Suprapubic skin (tissue), 3 donors: ENCODE measurements around the gene NPSR1.

Source experiments
- CTCF ChIP-seq, 2 donors: fragments of 200-600 bp in 1 of 2; fragments of 450-650 bp in 1 of 2; sonication (generic) in 1 of 2; IDR thresholded peaks; one replicate each; pipeline ENCODE4 v1.5.1; 2016 to 2019; ENCODE audit warnings: antibody characterized with exemption in 2 of 2, mild to moderate bottlenecking in 1 of 2, moderate library complexity in 1 of 2
- POLR2AphosphoS5 ChIP-seq, 3 donors: sonication (generic); formaldehyde crosslinking; IDR thresholded peaks; one replicate each; pipeline ENCODE4 v1.6.1; 2017; ENCODE audit warnings: antibody characterized with exemption in 3 of 3

- TF ChIP-seq CTCF (IDR thresholded peaks at IDR 0.05) (no peak), POLR2AphosphoS5 (IDR thresholded peaks at IDR 0.05) (no peak)
These were observed 179.3 kb downstream of the NPSR1 start for GRCh38 chr7:34837316-34837715.
